HG02642 (cell line): Measurements from ENCODE around the gene KRT6A.

Experiments used
- ATAC-seq: cut with Tn5 transposase; IDR thresholded peaks from one replicate; pipeline ENCODE4 v1.9.1; 2021; ENCODE audit warnings: mild to moderate bottlenecking; ENCODE audit not compliant: unreplicated experiment, poor library complexity

The KRT6A gene

DNA sequence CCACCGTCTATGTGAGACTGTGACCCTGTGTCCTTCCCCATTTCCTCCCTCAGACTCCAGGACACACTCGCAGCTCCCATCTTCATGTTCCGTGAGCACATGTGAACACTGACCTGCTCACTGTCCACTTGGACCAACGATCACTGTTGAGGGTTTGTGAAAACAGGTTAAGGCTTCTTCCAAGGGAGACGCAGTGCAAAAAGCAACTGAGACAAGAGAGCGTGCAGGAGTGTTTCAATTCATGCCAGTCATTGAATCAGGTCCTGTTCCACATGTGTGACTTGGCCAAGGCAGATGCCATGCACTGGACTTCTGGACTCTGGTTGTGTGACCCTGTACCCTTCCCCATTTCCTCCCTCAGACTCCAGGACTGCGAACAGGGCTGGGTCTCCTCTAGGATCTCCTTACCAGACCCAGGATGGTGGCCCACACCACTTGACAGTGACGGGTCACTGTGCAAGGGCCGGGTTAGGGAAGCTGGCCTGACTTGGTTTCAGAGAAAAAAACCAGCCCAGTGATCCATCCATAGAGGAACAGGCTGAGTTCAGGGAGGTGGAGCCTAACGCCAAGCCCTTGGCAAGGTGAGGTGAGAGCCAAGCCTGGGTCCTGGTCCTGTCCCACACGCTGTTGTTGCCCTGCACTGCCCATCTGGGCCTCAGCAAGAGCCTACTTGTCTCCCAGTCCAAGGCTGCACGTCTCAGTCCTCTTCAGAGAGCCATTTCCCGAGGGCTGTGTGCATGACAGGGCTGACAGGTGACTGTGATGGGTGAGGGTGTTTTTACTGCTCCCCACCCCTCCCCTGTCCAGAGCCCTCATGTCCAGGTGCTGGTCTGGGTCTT is 32.8 kb upstream of the KRT6A start:
- ATAC-seq, result no peak

- ATAC-seq, result no peak
Observed at GRCh38 chr12:52524898-52525591, 32.0 kb upstream of the KRT6A start.

DNA sequence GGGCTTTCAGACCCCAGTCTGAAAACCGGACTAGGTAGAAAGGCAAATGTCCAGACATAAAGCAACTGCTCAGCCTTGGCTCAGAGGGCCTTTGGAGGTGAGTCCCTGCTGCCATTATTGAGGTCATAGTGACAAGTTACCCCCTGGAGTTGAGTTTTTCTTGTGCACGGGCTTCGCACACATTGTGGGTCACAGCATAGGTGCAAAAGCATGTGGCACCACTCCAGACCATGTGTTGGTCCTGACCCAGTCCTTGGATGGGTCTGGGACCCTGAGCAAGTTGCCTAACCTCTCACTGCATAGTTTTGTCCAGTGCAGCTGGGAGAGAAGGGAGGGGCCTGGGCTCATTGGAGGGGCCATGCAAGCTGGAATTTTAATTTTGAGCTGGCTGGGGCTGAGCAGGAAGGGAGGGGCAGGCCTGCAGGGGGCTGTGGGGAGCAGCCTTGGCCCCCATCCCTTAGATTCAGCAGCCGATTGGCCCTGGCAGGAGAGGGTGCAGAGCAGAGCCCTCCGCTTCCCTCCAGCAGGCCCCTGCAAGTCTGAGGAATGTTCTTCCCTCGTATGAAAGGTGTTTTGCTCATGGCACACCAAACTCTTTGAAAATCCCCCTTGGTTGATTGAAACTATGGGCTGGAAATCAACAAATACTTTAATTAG is 31.3 kb upstream of the KRT6A start:
- ATAC-seq, result no peak

GRCh38 chr12:52523824-52524223 is 30.8 kb upstream of the KRT6A start:
- no peak for ATAC-seq

GRCh38 chr12:52522346-52523011 is 29.4 kb upstream of the KRT6A start:
- no peak for ATAC-seq

DNA sequence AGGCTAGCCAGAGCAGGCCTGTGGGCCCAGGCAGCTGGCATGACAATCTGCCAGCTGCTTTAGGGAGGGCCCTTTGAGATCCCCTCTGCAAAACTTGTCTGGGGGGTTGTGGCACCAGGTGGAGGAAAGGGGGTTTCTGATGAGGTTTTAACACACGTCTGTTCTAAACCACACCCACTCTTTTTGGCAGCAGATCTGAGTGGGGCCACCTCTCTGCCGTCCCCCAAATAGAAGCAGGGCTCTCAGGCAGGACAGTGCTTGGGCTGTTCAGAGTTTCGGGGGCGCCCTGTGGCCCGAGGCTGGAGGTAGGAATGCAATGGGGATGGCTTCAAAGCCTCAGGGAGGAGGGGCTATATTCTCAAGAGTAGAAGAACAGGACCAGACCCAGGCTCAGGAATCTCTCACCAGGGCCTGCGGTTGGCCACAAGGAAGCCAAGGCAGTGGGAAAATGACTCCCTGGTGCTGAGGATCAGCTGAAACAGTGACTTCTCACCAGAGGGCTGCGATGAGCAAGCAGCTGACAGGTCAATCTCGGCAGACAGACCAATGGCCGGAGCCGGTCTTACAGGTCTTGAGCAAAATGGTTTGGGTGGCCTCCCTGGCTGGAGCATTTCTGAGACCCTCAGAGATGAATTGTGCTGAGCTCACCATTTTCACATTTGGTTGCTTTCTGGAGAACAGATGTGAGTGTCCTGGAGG is 28.7 kb upstream of the KRT6A start:
- ATAC-seq, result no peak

DNA sequence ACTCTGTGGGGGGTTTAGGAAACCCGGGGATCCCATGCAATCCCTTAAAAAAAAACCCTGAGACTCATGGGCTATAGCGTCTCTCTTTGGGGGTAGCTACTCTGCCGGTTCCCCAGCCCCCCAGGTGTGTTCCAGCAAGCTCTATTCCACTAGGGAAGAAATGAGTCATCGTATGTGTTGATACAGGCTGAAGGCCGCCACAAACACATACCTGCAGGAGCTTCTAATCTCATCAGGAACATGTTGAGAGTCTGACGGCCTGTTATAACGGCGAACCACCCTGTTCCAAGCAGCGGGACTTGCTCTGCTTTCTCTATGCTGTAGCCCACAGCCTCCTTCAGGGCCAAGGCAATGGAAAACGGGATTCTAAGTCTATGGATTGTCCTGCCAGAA is 28.1 kb upstream of the KRT6A start:
- ATAC-seq, result no peak

GRCh38 chr12:52519826-52520662 is 27.0 kb upstream of the KRT6A start, which contains the start of gene KRT5:
TSS of gene KRT5 (minus strand) at chr12:52520394. CDS start at chr12:52520296, 98 bp downstream.
- no peak for ATAC-seq

DNA sequence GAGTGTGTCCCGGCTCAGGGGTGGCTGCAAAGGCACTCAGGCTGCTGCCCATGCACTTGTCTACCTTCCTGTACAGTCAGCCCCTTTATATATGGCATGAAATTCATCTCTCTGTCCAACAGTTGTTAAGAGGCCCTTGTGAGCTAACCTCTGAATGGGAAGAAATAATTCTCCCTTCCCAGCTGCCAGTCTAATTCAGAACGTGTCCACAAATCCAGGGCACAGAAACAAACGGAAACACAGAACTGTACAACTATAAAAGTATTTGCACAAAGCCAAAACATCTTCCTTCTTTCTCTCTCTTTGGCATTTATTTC is 26.3 kb upstream of the KRT6A start:
- ATAC-seq, result no peak

DNA sequence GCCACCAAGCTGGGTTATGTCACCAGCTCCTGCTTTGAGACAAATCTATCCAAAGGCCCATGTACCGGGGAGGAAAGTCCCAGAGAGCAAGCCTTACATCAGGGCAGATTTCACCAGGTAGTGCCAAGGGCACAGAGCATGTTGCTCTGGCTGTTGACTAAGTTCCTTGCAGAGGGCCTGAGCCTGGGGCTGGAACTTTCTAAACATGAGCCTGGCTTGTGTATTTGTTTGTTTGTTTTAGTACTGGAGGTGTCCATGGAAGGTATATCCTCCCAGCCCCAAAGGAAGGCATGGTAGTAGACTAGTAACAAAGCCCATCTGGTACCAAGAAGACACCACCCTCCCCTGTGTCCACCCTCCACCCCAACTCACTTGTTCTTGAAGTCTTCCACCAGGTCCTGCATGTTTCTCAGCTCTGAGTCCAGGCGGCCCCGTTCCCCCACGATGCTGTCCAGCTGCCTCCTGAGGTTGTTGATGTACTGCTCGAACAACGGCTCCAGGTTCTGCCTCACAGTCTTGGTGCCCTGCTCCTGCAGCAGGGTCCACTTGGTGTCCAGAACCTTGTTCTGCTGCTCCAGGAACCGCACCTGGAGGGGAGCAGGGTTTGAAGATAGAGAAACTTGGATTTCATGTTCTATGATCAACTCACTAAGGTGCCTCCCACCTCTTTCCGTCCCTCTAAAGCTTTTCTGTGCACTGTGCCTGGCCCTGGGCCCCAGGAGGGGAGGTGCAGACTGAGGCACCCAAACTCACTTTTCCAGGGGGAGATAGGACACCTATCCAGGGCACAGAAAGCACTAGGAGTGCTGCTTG is 25.7 kb upstream of the KRT6A start:
- ATAC-seq, result no peak

GRCh38 chr12:52517888-52518287 is 24.8 kb upstream of the KRT6A start:
- ATAC-seq, result no peak

GRCh38 chr12:52517005-52517835 is 24.2 kb upstream of the KRT6A start:
- no peak for ATAC-seq

DNA sequence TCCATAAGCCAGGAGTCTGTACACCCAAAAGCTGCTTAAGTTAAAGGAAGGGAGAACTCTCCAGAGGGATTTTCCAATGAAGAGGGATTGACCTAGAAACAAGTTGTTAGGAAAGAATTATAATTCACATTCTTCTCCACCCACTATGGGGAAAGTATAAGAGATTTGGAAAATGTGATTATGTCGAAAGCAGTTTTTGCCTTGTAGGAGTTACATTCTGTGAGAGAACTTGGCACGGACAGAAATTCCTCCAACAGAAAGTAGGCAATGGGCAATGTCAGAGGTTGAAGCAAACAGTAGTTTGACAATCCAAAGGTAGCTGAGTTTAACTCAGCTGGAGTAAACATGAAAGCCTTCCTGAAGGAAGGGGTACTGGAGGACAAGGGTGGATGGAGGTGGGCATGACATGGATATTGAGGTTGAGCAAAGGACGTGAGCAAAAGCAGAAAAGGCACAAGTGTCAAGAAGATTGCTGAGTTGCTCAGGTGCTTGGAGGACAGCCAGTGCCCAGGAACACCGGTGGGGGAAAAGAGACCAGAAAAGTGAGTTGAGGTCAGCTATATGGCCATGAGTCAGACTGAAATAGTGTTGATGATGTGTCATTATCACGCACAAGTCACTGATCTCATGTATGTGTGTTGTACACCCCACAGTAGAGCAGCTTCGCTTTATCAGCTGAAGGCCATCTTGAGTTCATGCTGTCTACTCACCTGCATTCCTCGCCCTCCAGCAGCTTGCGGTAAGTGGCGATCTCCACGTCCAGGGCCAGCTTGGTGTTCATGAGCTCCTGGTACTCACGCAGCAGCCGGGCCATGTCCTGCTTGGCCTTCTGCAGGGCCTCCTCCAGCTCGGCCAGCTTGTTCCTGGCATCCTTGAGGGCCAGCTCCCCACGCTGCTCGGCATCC is 23.1 kb upstream of the KRT6A start:
- ATAC-seq, result no peak

GRCh38 chr12:52515319-52515646 is 22.2 kb upstream of the KRT6A start:
- no peak for ATAC-seq

GRCh38 chr12:52514471-52515318 is 21.6 kb upstream of the KRT6A start:
- ATAC-seq, result no peak

DNA sequence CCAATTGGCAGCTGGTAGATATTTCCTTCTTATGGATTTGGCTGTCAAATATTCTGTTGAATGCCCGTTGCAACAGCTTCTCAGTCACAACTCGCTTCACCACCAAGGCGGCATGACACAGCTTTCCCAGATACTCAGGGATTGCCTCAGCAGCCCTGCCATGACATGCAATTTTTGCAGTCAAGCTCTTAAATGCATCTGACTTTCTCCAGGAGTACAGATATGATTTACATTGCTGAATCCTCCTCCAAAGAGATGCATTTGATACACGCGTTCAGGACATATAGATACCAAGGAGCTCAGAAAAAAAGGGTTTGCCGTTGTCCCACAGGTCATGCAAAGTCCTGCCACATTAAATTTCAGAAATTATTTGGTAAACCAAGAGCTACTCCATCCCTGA is 20.7 kb upstream of the KRT6A start:
- no peak for ATAC-seq
